Measurements from ENCODE around the gene PPIL1.
A peak's percentile ranks its signal among the peaks of the same experiment; 100 is the strongest.

The PPIL1 gene

GRCh38 chr6:36833182-36833789 lies 41.3 kb downstream of the PPIL1 start:
- DNase-seq, result no peak

- no peak for DNase-seq
These were observed 42.3 kb downstream of the PPIL1 start for GRCh38 chr6:36832313-36832712.

GRCh38 chr6:36830577-36830976 lies 44.0 kb downstream of the PPIL1 start:
- no peak for DNase-seq

GRCh38 chr6:36829919-36830544 lies 44.6 kb downstream of the PPIL1 start:
- DNase-seq, result peak; percentile 82

- peak; percentile 20 for DNase-seq
These were observed 47.1 kb downstream of the PPIL1 start for GRCh38 chr6:36827261-36828079.

- DNase-seq, result no peak
These were observed 47.9 kb downstream of the PPIL1 start for GRCh38 chr6:36826520-36827227.

GRCh38 chr6:36825994-36826393 lies 48.6 kb downstream of the PPIL1 start:
- DNase-seq, result no peak

- DNase-seq, result no peak
These were observed 49.2 kb downstream of the PPIL1 start for GRCh38 chr6:36825452-36825851.

GRCh38 chr6:36824253-36824652 lies 50.4 kb downstream of the PPIL1 start:
- DNase-seq, result no peak

- DNase-seq, result no peak
These were observed 51.0 kb downstream of the PPIL1 start for GRCh38 chr6:36823421-36824096.

GRCh38 chr6:36822506-36823269 lies 51.9 kb downstream of the PPIL1 start:
- DNase-seq, result no peak

- DNase-seq, result no peak
These were observed 52.8 kb downstream of the PPIL1 start for GRCh38 chr6:36821581-36822335.

- DNase-seq, result no peak
These were observed 53.7 kb downstream of the PPIL1 start for GRCh38 chr6:36820700-36821580.

- DNase-seq, result no peak
These were observed 55.8 kb downstream of the PPIL1 start for GRCh38 chr6:36818756-36819155.

- DNase-seq, result no peak
These were observed 56.8 kb downstream of the PPIL1 start for GRCh38 chr6:36817847-36818246.

GRCh38 chr6:36817176-36817817 lies 57.3 kb downstream of the PPIL1 start:
- no peak for DNase-seq

GRCh38 chr6:36815962-36816735 lies 58.5 kb downstream of the PPIL1 start:
- DNase-seq, result no peak

GRCh38 chr6:36814249-36814648 lies 60.4 kb downstream of the PPIL1 start:
- DNase-seq, result no peak

- DNase-seq, result no peak
These were observed 61.1 kb downstream of the PPIL1 start for GRCh38 chr6:36813526-36813925.
